HEK293T (cell line): ENCODE measurements around the gene FOXQ1.

ENCODE experiments used
- CTCF ChIA-PET: fragments of 350-600 bp; formaldehyde crosslinking; extraction: SDS; loops from one replicate; lab custom pipeline; 2021; ENCODE audit warnings: antibody characterized with exemption, inconsistent platforms; lab: Yijun Ruan, JAX
- POLR2A ChIA-PET: fragments of 350-600 bp; formaldehyde crosslinking; extraction: SDS; loops from one replicate; lab custom pipeline; 2020; ENCODE audit warnings: antibody characterized with exemption, inconsistent platforms; lab: Yijun Ruan, JAX
- DNase-seq: peaks from one replicate; pipeline ENCODE4 v3.0.0; 2012; ENCODE audit warnings: mixed read lengths; ENCODE audit errors: extremely low spot score
- ARNT ChIP-seq: fragments of 450-650 bp; IDR thresholded peaks from 2 replicates; pipeline ENCODE4 v1.6.1; 2017; ENCODE audit warnings: mild to moderate bottlenecking
- BHLHE40 ChIP-seq: fragments of 450-650 bp; IDR thresholded peaks from 2 replicates; pipeline ENCODE4 v1.6.1; 2016; ENCODE audit warnings: mild to moderate bottlenecking, moderate library complexity, borderline replicate concordance
- CTBP1 ChIP-seq: fragments of 450-650 bp; IDR thresholded peaks from 2 replicates; pipeline ENCODE4 v1.6.1; 2016; ENCODE audit warnings: borderline replicate concordance
- ELF4 ChIP-seq: fragments of 450-650 bp; IDR thresholded peaks from 2 replicates; pipeline ENCODE4 v1.6.1; 2017; ENCODE audit warnings: antibody characterized with exemption
- FOXA1 ChIP-seq: fragments of 450-650 bp; IDR thresholded peaks from 2 replicates; pipeline ENCODE4 v1.6.1; 2016; ENCODE audit warnings: mild to moderate bottlenecking
- FOXK2 ChIP-seq: fragments of 450-650 bp; IDR thresholded peaks from 2 replicates; pipeline ENCODE4 v1.6.1; 2016; ENCODE audit warnings: mild to moderate bottlenecking
- FOXM1 ChIP-seq: fragments of 450-650 bp; IDR thresholded peaks from 2 replicates; pipeline ENCODE4 v1.6.1; 2017; ENCODE audit warnings: mild to moderate bottlenecking, borderline replicate concordance
- HDGF ChIP-seq: fragments of 450-650 bp; IDR thresholded peaks from 2 replicates; pipeline ENCODE4 v1.6.1; 2017; ENCODE audit warnings: antibody characterized with exemption, borderline replicate concordance
- L3MBTL2 ChIP-seq: fragments of 450-650 bp; conservative IDR thresholded peaks from 2 replicates; pipeline ENCODE4 v1.6.1; 2016; ENCODE audit warnings: mild to moderate bottlenecking
- LEF1 ChIP-seq: fragments of 450-650 bp; IDR thresholded peaks from 2 replicates; pipeline ENCODE4 v1.6.1; 2017; ENCODE audit warnings: mild to moderate bottlenecking, borderline replicate concordance
- NFRKB ChIP-seq: fragments of 450-650 bp; IDR thresholded peaks from 2 replicates; pipeline ENCODE4 v1.6.1; 2016; ENCODE audit warnings: mild to moderate bottlenecking, moderate library complexity
- SP1 ChIP-seq: fragments of 450-650 bp; IDR thresholded peaks from 2 replicates; pipeline ENCODE4 v1.6.1; 2017
- SUZ12 ChIP-seq: fragments of 450-650 bp; IDR thresholded peaks from 2 replicates; pipeline ENCODE4 v1.6.1; 2016; ENCODE audit warnings: mild to moderate bottlenecking
- TARDBP ChIP-seq: fragments of 450-650 bp; IDR thresholded peaks from 2 replicates; pipeline ENCODE4 v1.6.1; 2016
- ZNF384 ChIP-seq: fragments of 450-650 bp; IDR thresholded peaks from 2 replicates; pipeline ENCODE4 v1.6.1; 2016
- TF ChIP-seq, protein P1 (sequence below): fragments of 450-650 bp; IDR thresholded peaks from 2 replicates; pipeline ENCODE4 v1.6.1; 2016

FOXQ1 gene

GRCh38 chr6:1295420-1295819, 16.5 kb upstream of the FOXQ1 start:
- ChIA-PET CTCF (no interaction called here), POLR2A (no interaction called here)
- no peak for TF ChIP-seq SUZ12
- TF ChIP-seq LEF1 = no peak
- no peak for TF ChIP-seq HDGF
- no peak for TF ChIP-seq BHLHE40
- TF ChIP-seq L3MBTL2 = no peak
- no peak for TF ChIP-seq ZNF384
- TF ChIP-seq TARDBP = no peak
- no peak for DNase-seq

DNA sequence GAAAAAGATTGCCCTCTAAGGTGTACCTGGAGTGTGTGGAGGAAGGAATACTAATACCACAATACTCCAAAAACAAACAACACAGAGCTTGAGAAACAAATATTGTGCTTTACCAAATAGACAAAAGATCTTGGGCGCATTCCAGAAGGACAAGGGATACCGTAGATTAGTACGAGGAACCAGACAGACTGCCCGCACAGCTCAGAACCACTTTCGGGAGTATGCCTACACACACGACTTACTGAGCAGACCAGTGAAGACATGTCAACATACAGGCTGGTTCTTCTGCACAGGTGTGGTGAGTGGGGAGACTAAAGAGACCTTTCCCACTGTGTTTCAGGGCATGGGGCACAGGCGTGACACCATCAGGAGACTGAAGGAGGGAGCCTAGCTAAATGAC, 15.8 kb upstream of the FOXQ1 start:
- no peak for DNase-seq
- ChIA-PET POLR2A (no interaction called here), CTCF (no interaction called here)
- no peak for TF ChIP-seq FOXK2
- TF ChIP-seq FOXM1 = no peak
- TF ChIP-seq ZNF384 = no peak
- TF ChIP-seq ARNT = no peak
- TF ChIP-seq TARDBP = no peak
- TF ChIP-seq FOXA1 = no peak
- TF ChIP-seq SUZ12 = no peak
- no peak for TF ChIP-seq L3MBTL2
- TF ChIP-seq ELF4 = no peak

- CTCF ChIA-PET = no interaction called here
- DNase-seq = no peak
Measured at GRCh38 chr6:1296542-1296941, 15.4 kb upstream of the FOXQ1 start.

GRCh38 chr6:1297746-1298145, 14.2 kb upstream of the FOXQ1 start:
- no peak for DNase-seq
- ChIA-PET POLR2A (no interaction called here), CTCF (interaction anchor here (0.6 kb wide), 1 partner anchor 186 kb away, joined by 5 read pairs; no protein-coding TSS in a partner anchor)
- TF ChIP-seq ARNT (no peak), SP1 (no peak)

More at GRCh38 chr6:1296542-1296941, 15.4 kb upstream of the FOXQ1 start:
- POLR2A ChIA-PET = no interaction called here
- TF ChIP-seq NFRKB = no peak
- TF ChIP-seq L3MBTL2 = no peak
- TF ChIP-seq FOXM1 = no peak
- TF ChIP-seq CTBP1 = no peak
- TF ChIP-seq TARDBP = no peak
- TF ChIP-seq, protein P1, sequence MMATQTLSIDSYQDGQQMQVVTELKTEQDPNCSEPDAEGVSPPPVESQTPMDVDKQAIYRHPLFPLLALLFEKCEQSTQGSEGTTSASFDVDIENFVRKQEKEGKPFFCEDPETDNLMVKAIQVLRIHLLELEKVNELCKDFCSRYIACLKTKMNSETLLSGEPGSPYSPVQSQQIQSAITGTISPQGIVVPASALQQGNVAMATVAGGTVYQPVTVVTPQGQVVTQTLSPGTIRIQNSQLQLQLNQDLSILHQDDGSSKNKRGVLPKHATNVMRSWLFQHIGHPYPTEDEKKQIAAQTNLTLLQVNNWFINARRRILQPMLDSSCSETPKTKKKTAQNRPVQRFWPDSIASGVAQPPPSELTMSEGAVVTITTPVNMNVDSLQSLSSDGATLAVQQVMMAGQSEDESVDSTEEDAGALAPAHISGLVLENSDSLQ = no peak
- TF ChIP-seq HDGF = no peak
- TF ChIP-seq SP1 = no peak
- no peak for TF ChIP-seq LEF1
- no peak for TF ChIP-seq FOXA1
- no peak for TF ChIP-seq ARNT

- no peak for TF ChIP-seq BHLHE40
- ChIA-PET POLR2A (no interaction called here), CTCF (no interaction called here)
- DNase-seq = no peak
Measured at GRCh38 chr6:1298768-1299167, 13.1 kb upstream of the FOXQ1 start.

DNA sequence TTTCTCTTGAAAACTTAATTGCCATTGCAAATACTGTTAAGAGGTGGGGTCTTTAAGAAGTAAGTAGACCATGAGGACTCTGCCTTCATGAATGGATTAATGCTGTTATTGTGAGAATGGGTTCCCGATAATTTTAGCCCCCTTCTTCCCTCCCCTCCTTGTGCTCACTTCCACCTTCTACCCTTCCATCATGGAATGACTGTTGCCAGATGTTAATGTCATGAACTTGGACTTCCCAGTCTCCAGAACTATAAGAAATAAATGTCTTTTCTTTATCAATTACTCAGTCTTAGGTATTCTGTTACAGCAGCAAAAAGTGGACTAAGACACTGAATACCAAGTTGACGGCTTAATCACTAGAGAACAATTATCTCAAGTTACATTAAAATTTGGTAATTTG, 5.8 kb upstream of the FOXQ1 start:
- TF ChIP-seq FOXM1 = no peak
- TF ChIP-seq, protein P1 = no peak
- no peak for TF ChIP-seq NFRKB
- TF ChIP-seq FOXK2 = no peak
- TF ChIP-seq ELF4 = no peak
- TF ChIP-seq ARNT = no peak
- TF ChIP-seq TARDBP = no peak
- no peak for TF ChIP-seq LEF1
- no peak for TF ChIP-seq BHLHE40
- ChIA-PET CTCF (no interaction called here), POLR2A (no interaction called here)
- DNase-seq = no peak

DNA sequence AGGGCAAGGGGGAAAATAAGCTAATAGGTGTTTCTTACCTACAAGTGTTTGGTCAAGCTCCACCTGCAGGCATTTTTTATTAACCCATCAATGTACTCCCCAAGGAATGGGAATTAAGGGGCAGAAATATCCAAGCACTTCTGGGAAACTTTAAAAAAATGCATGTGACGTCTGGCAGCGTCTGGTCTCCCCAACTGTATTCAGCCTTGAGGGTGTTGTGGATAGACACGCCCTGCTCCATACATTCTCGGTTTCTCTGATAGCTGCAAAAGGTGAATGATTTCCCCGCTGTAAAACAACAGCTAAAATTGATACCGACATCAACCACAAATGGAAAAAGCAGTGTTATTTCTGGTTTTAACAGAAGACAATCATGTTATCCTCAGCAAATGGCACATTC, 2.5 kb upstream of the FOXQ1 start:
- ChIA-PET POLR2A (no interaction called here), CTCF (no interaction called here)
- DNase-seq = no peak
- TF ChIP-seq FOXA1 = no peak
- TF ChIP-seq ELF4 = no peak
- no peak for TF ChIP-seq SUZ12
- no peak for TF ChIP-seq ZNF384
- TF ChIP-seq BHLHE40 = no peak

GRCh38 chr6:1310628-1311399, 1.1 kb upstream of the FOXQ1 start:
- peak; percentile 46 for DNase-seq
- ChIA-PET POLR2A (interaction anchor here (0.9 to 1.1 kb wide), 2 partner anchors 68 to 79 kb away, joined by 3 read pairs; no protein-coding TSS in a partner anchor), CTCF (no interaction called here)
- TF ChIP-seq ELF4 = no peak
- no peak for TF ChIP-seq SUZ12
- no peak for TF ChIP-seq HDGF
- TF ChIP-seq FOXA1 = no peak
- no peak for TF ChIP-seq BHLHE40
- TF ChIP-seq NFRKB = no peak
- TF ChIP-seq SP1 = no peak
